H1 (cell line): ENCODE data around the gene ATP8B3.

ENCODE experiments used
- CREB1 ChIP-seq: IDR thresholded peaks from 2 replicates; pipeline ENCODE4 v1.6.1; 2012; ENCODE audit warnings: inconsistent platforms
- CTBP2 ChIP-seq: IDR thresholded peaks from 2 replicates; pipeline ENCODE4 v1.7.0; 2011; ENCODE audit warnings: borderline replicate concordance, mild to moderate bottlenecking, moderate library complexity, mixed read lengths, low read length; ENCODE audit not compliant: insufficient read depth, insufficient read length
- CTCF ChIP-seq, 3 experiments: IDR thresholded peaks; 1 replicate in 2 of 3; 2 replicates in 1 of 3; pipeline versions ENCODE4 v1.5.1 to v1.6.1; 2011; ENCODE audit warnings: low read length in 3 of 3, mild to moderate bottlenecking in 3 of 3, inconsistent platforms in 2 of 3, low read depth in 1 of 3, moderate library complexity in 1 of 3; ENCODE audit not compliant: insufficient read depth in 1 of 3; ENCODE audit errors: control extremely low read depth in 1 of 3
- EP300 ChIP-seq, 2 experiments: IDR thresholded peaks; 1 replicate in 1 of 2; 2 replicates in 1 of 2; pipeline ENCODE4 v1.6.1; 2011 to 2012; ENCODE audit warnings: low read depth in 2 of 2, low read length in 2 of 2, mild to moderate bottlenecking in 2 of 2, borderline replicate concordance in 1 of 2, inconsistent platforms in 1 of 2, moderate library complexity in 1 of 2
- POLR2A ChIP-seq, 2 experiments: IDR thresholded peaks; 1 replicate in 1 of 2; 2 replicates in 1 of 2; pipeline ENCODE4 v1.6.1; 2011; ENCODE audit warnings: low read depth in 2 of 2, low read length in 2 of 2, mild to moderate bottlenecking in 2 of 2; ENCODE audit errors: control extremely low read depth in 1 of 2
- RXRA ChIP-seq: IDR thresholded peaks from 2 replicates; pipeline ENCODE4 v1.6.1; 2011; ENCODE audit warnings: low read depth, mild to moderate bottlenecking, low read length, moderate library complexity; ENCODE audit not compliant: insufficient read depth

- TF ChIP-seq POLR2A (IDR thresholded peaks at IDR 0.05; ENCODE audit: control extremely low read depth in 1 of 2, low read depth in 2 of 2, low read length in 2 of 2) (no peak), CTBP2 (no peak), CTCF (IDR thresholded peaks at IDR 0.05; ENCODE audit: control extremely low read depth in 1 of 3, insufficient read depth in 1 of 3, low read depth in 1 of 3, low read length in 3 of 3) (no peak), EP300 (IDR thresholded peaks at IDR 0.05; ENCODE audit: borderline replicate concordance in 1 of 2, low read depth in 2 of 2, low read length in 2 of 2) (no peak), RXRA (no peak), CREB1 (no peak)
Observed at GRCh38 chr19:1754636-1755466, 57.2 kb downstream of the ATP8B3 start.
